Hepatic stellate cell (primary cell): ENCODE data around the gene TRMU.
"Not testable (repeated sequence)": the region's sequence is repeated elsewhere in the genome, so short reads cannot be mapped to it uniquely, and the experiment has no call there.

Experiments used
- DNase-seq: peaks from one replicate; pipeline ENCODE4 v3.0.0; 2011; ENCODE audit warnings: low spot score

TRMU gene

GRCh38 chr22:46388647-46389046, 53.1 kb downstream of the TRMU start:
- no peak for DNase-seq

GRCh38 chr22:46389081-46389480, 53.6 kb downstream of the TRMU start:
- DNase-seq: no peak

- DNase-seq: no peak
Observed at GRCh38 chr22:46390105-46390651, 54.7 kb downstream of the TRMU start.

GRCh38 chr22:46390652-46391301, 55.3 kb downstream of the TRMU start:
- peak; percentile 87 for DNase-seq

GRCh38 chr22:46391486-46392136, 56.1 kb downstream of the TRMU start:
- no peak for DNase-seq

GRCh38 chr22:46392137-46392844, 56.8 kb downstream of the TRMU start:
- no peak for DNase-seq

GRCh38 chr22:46393873-46394272, 58.4 kb downstream of the TRMU start:
- DNase-seq: no peak

- no peak for DNase-seq
Observed at GRCh38 chr22:46394622-46395021, 59.1 kb downstream of the TRMU start.

- DNase-seq: no peak
Observed at GRCh38 chr22:46395145-46395544, 59.6 kb downstream of the TRMU start.

GRCh38 chr22:46397049-46397448, 61.5 kb downstream of the TRMU start:
- not testable (repeated sequence) for DNase-seq

- no peak for DNase-seq
Observed at GRCh38 chr22:46397514-46397913, 62.0 kb downstream of the TRMU start.

GRCh38 chr22:46397951-46398350, 62.4 kb downstream of the TRMU start:
- DNase-seq: no peak

- DNase-seq: no peak
Observed at GRCh38 chr22:46399251-46400024, 63.9 kb downstream of the TRMU start.

- no peak for DNase-seq
Observed at GRCh38 chr22:46401370-46401769, 65.9 kb downstream of the TRMU start.

GRCh38 chr22:46402505-46402904, 67.0 kb downstream of the TRMU start:
- DNase-seq: no peak

GRCh38 chr22:46403880-46404279, 68.4 kb downstream of the TRMU start:
- not testable (repeated sequence) for DNase-seq

- DNase-seq: no peak
Observed at GRCh38 chr22:46405901-46406300, 70.4 kb downstream of the TRMU start.

- no peak for DNase-seq
Observed at GRCh38 chr22:46406349-46406748, 70.8 kb downstream of the TRMU start.

GRCh38 chr22:46406791-46407190, 71.3 kb downstream of the TRMU start:
- no peak for DNase-seq
